Immature natural killer cell (primary cell): ENCODE results near the gene RASA2. TPM values are rescaled to one million over a fixed set of nuclear protein-coding genes. Genes with fewer than 3 reads are reported as not detected.

ENCODE experiments used
- DNase-seq, 3 donors: peaks; one replicate each; pipeline ENCODE4 v3.0.0; 2022; ENCODE audit warnings: mixed read lengths in 1 of 3
- H3K27ac Mint-ChIP-seq, 6 donors: one replicate each; pipeline ENCODE4 v1.8.0; 2020; ENCODE audit warnings: mixed read lengths in 6 of 6, mild to moderate bottlenecking in 5 of 6, inconsistent platforms in 4 of 6, moderate library complexity in 3 of 6
- H3K27me3 Mint-ChIP-seq, 3 donors: one replicate each; pipeline ENCODE4 v1.8.0; 2020 to 2021; ENCODE audit warnings: low read depth in 3 of 3, mild to moderate bottlenecking in 3 of 3, mixed read lengths in 3 of 3, moderate library complexity in 3 of 3, inconsistent platforms in 1 of 3
- H3K36me3 Mint-ChIP-seq, 3 donors: one replicate each; pipeline ENCODE4 v1.8.0; 2020; ENCODE audit warnings: mixed read lengths in 3 of 3, inconsistent platforms in 2 of 3, mild to moderate bottlenecking in 2 of 3
- H3K4me1 Mint-ChIP-seq, 2 donors: one replicate each; pipeline ENCODE4 v1.8.0; 2020; ENCODE audit warnings: inconsistent platforms in 2 of 2, mild to moderate bottlenecking in 2 of 2, mixed read lengths in 2 of 2, moderate library complexity in 1 of 2
- H3K4me3 Mint-ChIP-seq, 5 donors: one replicate each; pipeline ENCODE4 v1.8.0; 2020; ENCODE audit warnings: mild to moderate bottlenecking in 5 of 5, mixed read lengths in 5 of 5, inconsistent platforms in 3 of 5, moderate library complexity in 3 of 5
- H3K9me3 Mint-ChIP-seq, 6 donors: one replicate each; pipeline ENCODE4 v1.8.0; 2020; ENCODE audit warnings: mild to moderate bottlenecking in 6 of 6, mixed read lengths in 6 of 6, inconsistent platforms in 4 of 6, moderate library complexity in 3 of 6
- polyA plus RNA-seq, 3 donors: library from polyadenylated mRNA; unstranded; fragments of 300-500 nt; fragmentation: Illumina TruSeq; gene quantifications; one replicate each; pipeline ENCODE4 v1.2.3, GENCODE V29; 2021

RASA2 gene
- polyA plus RNA-seq, 3 donors from 2014 or later, result 32.6 to 48.7 (median 45.9) TPM

- H3K4me3 Mint-ChIP-seq, result no peak overlapping the region
- H3K27ac Mint-ChIP-seq, result no peak overlapping the region
- H3K36me3 Mint-ChIP-seq, result peaks cover 0 to 9% (median 3%) of the 10 kb centered on the region in 3 donors
- H3K9me3 Mint-ChIP-seq, result peaks cover 0 to 7% (median 5%) of the 10 kb centered on the region in 6 donors
- H3K4me1 Mint-ChIP-seq, result no peaks in the 10 kb centered on the region
- H3K27me3 Mint-ChIP-seq, result peaks cover 0 to 4% (median 0%) of the 10 kb centered on the region in 3 donors
- DNase-seq, result no peak
These were observed 146.1 kb downstream of the RASA2 start for GRCh38 chr3:141632779-141633374.

- no peak overlapping the region for H3K4me3 Mint-ChIP-seq
- H3K9me3 Mint-ChIP-seq, result no peaks in the 10 kb centered on the region
- DNase-seq, result no peak
- no peak overlapping the region for H3K27ac Mint-ChIP-seq
- no peaks in the 10 kb centered on the region for H3K36me3 Mint-ChIP-seq
- peaks cover 0 to 4% (median 0%) of the 10 kb centered on the region in 3 donors for H3K27me3 Mint-ChIP-seq
- no peaks in the 10 kb centered on the region for H3K4me1 Mint-ChIP-seq
These were observed 155.4 kb downstream of the RASA2 start for GRCh38 chr3:141642215-141642614.

GRCh38 chr3:141643391-141643790 lies 156.6 kb downstream of the RASA2 start:
- H3K4me3 Mint-ChIP-seq, result no peak overlapping the region
- H3K27ac Mint-ChIP-seq, result no peak overlapping the region
- H3K9me3 Mint-ChIP-seq, result no peaks in the 10 kb centered on the region
- peaks cover 0 to 4% (median 0%) of the 10 kb centered on the region in 3 donors for H3K27me3 Mint-ChIP-seq
- no peak for DNase-seq
- no peaks in the 10 kb centered on the region for H3K36me3 Mint-ChIP-seq
- H3K4me1 Mint-ChIP-seq, result no peaks in the 10 kb centered on the region

- H3K4me3 Mint-ChIP-seq, result no peak overlapping the region
- no peaks in the 10 kb centered on the region for H3K9me3 Mint-ChIP-seq
- peaks cover 0 to 4% (median 0%) of the 10 kb centered on the region in 3 donors for H3K27me3 Mint-ChIP-seq
- no peak overlapping the region for H3K27ac Mint-ChIP-seq
- H3K36me3 Mint-ChIP-seq, result no peaks in the 10 kb centered on the region
- H3K4me1 Mint-ChIP-seq, result no peaks in the 10 kb centered on the region
- no peak for DNase-seq
These were observed 157.0 kb downstream of the RASA2 start for GRCh38 chr3:141643796-141644195.

GRCh38 chr3:141644931-141645330 lies 158.1 kb downstream of the RASA2 start:
- H3K27me3 Mint-ChIP-seq, result peaks cover 0 to 4% (median 0%) of the 10 kb centered on the region in 3 donors
- no peak overlapping the region for H3K4me3 Mint-ChIP-seq
- H3K9me3 Mint-ChIP-seq, result no peaks in the 10 kb centered on the region
- peak overlapping the region in 1 of 6 donors; percentile 12 for H3K27ac Mint-ChIP-seq
- DNase-seq, result peak; percentile 59 to 66 (median 60)
- H3K36me3 Mint-ChIP-seq, result no peaks in the 10 kb centered on the region
- H3K4me1 Mint-ChIP-seq, result no peaks in the 10 kb centered on the region

- peaks cover 0 to 2% (median 0%) of the 10 kb centered on the region in 3 donors for H3K27me3 Mint-ChIP-seq
- no peaks in the 10 kb centered on the region for H3K36me3 Mint-ChIP-seq
- H3K4me1 Mint-ChIP-seq, result no peaks in the 10 kb centered on the region
- H3K4me3 Mint-ChIP-seq, result no peak overlapping the region
- DNase-seq, result no peak
- no peak overlapping the region for H3K27ac Mint-ChIP-seq
- no peaks in the 10 kb centered on the region for H3K9me3 Mint-ChIP-seq
These were observed 160.1 kb downstream of the RASA2 start for GRCh38 chr3:141646760-141647561.

- no peak overlapping the region for H3K4me3 Mint-ChIP-seq
- H3K27ac Mint-ChIP-seq, result no peak overlapping the region
- no peaks in the 10 kb centered on the region for H3K4me1 Mint-ChIP-seq
- H3K27me3 Mint-ChIP-seq, result peaks cover 0 to 2% (median 0%) of the 10 kb centered on the region in 3 donors
- DNase-seq, result no peak
- H3K9me3 Mint-ChIP-seq, result no peaks in the 10 kb centered on the region
- no peaks in the 10 kb centered on the region for H3K36me3 Mint-ChIP-seq
These were observed 160.7 kb downstream of the RASA2 start for GRCh38 chr3:141647562-141647915.

- Mint-ChIP-seq H3K27ac (no peak overlapping the region), H3K4me3 (no peak overlapping the region), H3K36me3 (no peaks in the 10 kb centered on the region), H3K4me1 (no peaks in the 10 kb centered on the region), H3K27me3 (peaks cover 0 to 3% (median 0%) of the 10 kb centered on the region in 3 donors), H3K9me3 (no peaks in the 10 kb centered on the region)
- no peak for DNase-seq
These were observed 161.5 kb downstream of the RASA2 start for GRCh38 chr3:141648055-141648910.

- H3K9me3 Mint-ChIP-seq, result no peaks in the 10 kb centered on the region
- no peak overlapping the region for H3K4me3 Mint-ChIP-seq
- peaks cover 0 to 8% (median 2%) of the 10 kb centered on the region in 3 donors for H3K27me3 Mint-ChIP-seq
- no peak for DNase-seq
- no peaks in the 10 kb centered on the region for H3K36me3 Mint-ChIP-seq
- H3K4me1 Mint-ChIP-seq, result no peaks in the 10 kb centered on the region
- H3K27ac Mint-ChIP-seq, result no peak overlapping the region
These were observed 163.0 kb downstream of the RASA2 start for GRCh38 chr3:141649871-141650270.

GRCh38 chr3:141650783-141651182 lies 164.0 kb downstream of the RASA2 start:
- Mint-ChIP-seq H3K27me3 (peaks cover 0 to 8% (median 2%) of the 10 kb centered on the region in 3 donors), H3K36me3 (no peaks in the 10 kb centered on the region), H3K27ac (no peak overlapping the region), H3K9me3 (no peaks in the 10 kb centered on the region), H3K4me1 (no peaks in the 10 kb centered on the region), H3K4me3 (no peak overlapping the region)
- no peak for DNase-seq

- Mint-ChIP-seq H3K36me3 (no peaks in the 10 kb centered on the region), H3K4me1 (no peaks in the 10 kb centered on the region), H3K9me3 (no peaks in the 10 kb centered on the region), H3K4me3 (no peak overlapping the region), H3K27ac (peak overlapping the region in 1 of 6 donors; percentile 25), H3K27me3 (peaks cover 0 to 10% (median 2%) of the 10 kb centered on the region in 3 donors)
- DNase-seq, result no peak
These were observed 164.6 kb downstream of the RASA2 start for GRCh38 chr3:141651409-141651808.

GRCh38 chr3:141652349-141652748 lies 165.5 kb downstream of the RASA2 start:
- H3K27ac Mint-ChIP-seq, result no peak overlapping the region
- H3K27me3 Mint-ChIP-seq, result peaks cover 4 to 16% (median 6%) of the 10 kb centered on the region in 3 donors
- DNase-seq, result no peak
- no peak overlapping the region for H3K4me3 Mint-ChIP-seq
- no peaks in the 10 kb centered on the region for H3K36me3 Mint-ChIP-seq
- peaks cover 0 to under 1% (median 0%) of the 10 kb centered on the region in 6 donors for H3K9me3 Mint-ChIP-seq
- no peaks in the 10 kb centered on the region for H3K4me1 Mint-ChIP-seq

GRCh38 chr3:141653847-141654246 lies 167.0 kb downstream of the RASA2 start:
- Mint-ChIP-seq H3K9me3 (peaks cover 0 to 1% (median 0%) of the 10 kb centered on the region in 6 donors), H3K27me3 (peaks cover 7 to 17% (median 14%) of the 10 kb centered on the region in 3 donors), H3K27ac (no peak overlapping the region)

GRCh38 chr3:141655801-141656200 lies 169.0 kb downstream of the RASA2 start:
- H3K36me3 Mint-ChIP-seq, result no peaks in the 10 kb centered on the region
- H3K27me3 Mint-ChIP-seq, result peaks cover 12 to 25% (median 22%) of the 10 kb centered on the region in 3 donors
- H3K4me1 Mint-ChIP-seq, result peaks cover 0 to 4% of the 10 kb centered on the region in 2 donors
- peaks cover 0 to 1% (median 0%) of the 10 kb centered on the region in 6 donors for H3K9me3 Mint-ChIP-seq
- no peak overlapping the region for H3K27ac Mint-ChIP-seq
- no peak overlapping the region for H3K4me3 Mint-ChIP-seq
- DNase-seq, result no peak

More at GRCh38 chr3:141653847-141654246, 167.0 kb downstream of the RASA2 start:
- no peaks in the 10 kb centered on the region for H3K36me3 Mint-ChIP-seq
- H3K4me3 Mint-ChIP-seq, result no peak overlapping the region
- no peak for DNase-seq
- no peaks in the 10 kb centered on the region for H3K4me1 Mint-ChIP-seq
